Activated CD4-positive, alpha-beta T cell treated with anti-CD3 and anti-CD28 coated beads for 36 hours (primary cell): Measurements from ENCODE around the gene CD320. TPM values are rescaled to one million over a fixed set of nuclear protein-coding genes. Genes with fewer than 3 reads are reported as not detected.
"Not testable (repeated sequence)": the region's sequence is repeated elsewhere in the genome, so short reads cannot be mapped to it uniquely, and the experiment has no call there.

Experiments
- ATAC-seq: fragments of 200-7000 bp; cut with Tn5 transposase; one replicate; pipeline ENCODE4 v1.10.0; 2021; ENCODE audit warnings: mild to moderate bottlenecking, moderate library complexity
- CTCF ChIA-PET: fragments of 350-600 bp; sonication (Branson Sonifier 250); formaldehyde crosslinking; loops from one replicate; lab custom pipeline; 2021; ENCODE audit warnings: antibody characterized with exemption; lab: Charles Lee
- POLR2A ChIA-PET: fragments of 350-600 bp; sonication (Branson Sonifier 250); formaldehyde crosslinking; loops from one replicate; lab custom pipeline; 2021; ENCODE audit warnings: antibody characterized with exemption, inconsistent platforms; lab: Charles Lee
- DNase-seq: peaks from one replicate; pipeline ENCODE4 v3.0.0-alpha.2; 2020
- H3K27ac Mint-ChIP-seq: one replicate; pipeline ENCODE4 v1.8.0; 2021; ENCODE audit warnings: mixed read lengths
- H3K27me3 Mint-ChIP-seq: one replicate; pipeline ENCODE4 v1.8.0; 2021; ENCODE audit warnings: mixed read lengths
- H3K36me3 Mint-ChIP-seq: one replicate; pipeline ENCODE4 v1.8.0; 2021; ENCODE audit warnings: low read depth, mixed read lengths
- H3K4me1 Mint-ChIP-seq: one replicate; pipeline ENCODE4 v1.8.0; 2021; ENCODE audit warnings: mixed read lengths
- H3K4me3 Mint-ChIP-seq: one replicate; pipeline ENCODE4 v1.8.0; 2021; ENCODE audit warnings: mild to moderate bottlenecking, moderate library complexity, mixed read lengths
- H3K9me3 Mint-ChIP-seq: one replicate; pipeline ENCODE4 v1.8.0; 2021; ENCODE audit warnings: low read depth, mixed read lengths
- intact Hi-C, 2 experiments: fragments of 100-400 bp; cut with DNase I in 1 of 2; cut with micrococcal nuclease in 1 of 2; formaldehyde crosslinking; loops; one replicate each; pipeline versions ENCODE4 v1.14.2 to v1.15.1; 2022 to 2024; cut with DNase I, micrococcal nuclease
- total RNA-seq, 2 experiments: library from RNA; stranded (reverse); gene quantifications; one replicate each; pipeline ENCODE4 v1.2.3, GENCODE V29; 2021

Gene CD320
- total RNA-seq, 2 experiments from 2014 or later = 39.9 to 41.4 TPM

DNA sequence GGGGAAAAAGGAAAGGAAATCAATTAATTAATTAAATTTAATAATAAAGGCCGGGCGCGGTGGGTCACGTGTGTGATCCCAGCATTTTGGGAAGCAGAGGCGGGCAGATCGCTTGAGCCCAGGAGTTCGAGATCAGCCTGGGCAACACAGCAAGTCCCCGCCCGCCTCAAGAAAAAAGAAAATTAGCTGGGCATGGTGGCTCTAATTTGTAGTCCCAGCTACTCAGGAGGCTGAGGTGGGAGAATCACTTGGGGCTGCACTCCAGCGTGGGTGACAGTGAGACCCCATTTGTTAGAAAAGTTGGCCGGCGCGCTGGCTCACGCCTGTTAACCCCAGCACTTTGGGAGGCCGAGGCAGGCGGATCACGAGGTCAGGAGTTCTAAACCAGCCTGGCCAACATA, 733 bp upstream of the CD320 start:
- Mint-ChIP-seq H3K4me3 (peak overlapping the region; percentile 90), H3K27ac (peak overlapping the region; percentile 68), H3K4me1 (peaks cover 34% of the 10 kb centered on the region), H3K27me3 (no peaks in the 10 kb centered on the region), H3K9me3 (no peaks in the 10 kb centered on the region), H3K36me3 (peaks cover 36% of the 10 kb centered on the region)
- intact Hi-C loops = loop anchor here (1.0 to 5.0 kb wide), 3 partner anchors 12 to 81 kb away; partner anchors contain the start of genes NDUFA7 (in 2 of the 2), RAB11B (in 2 of the 2) and RPS28 (in 2 of the 2)
- DNase-seq (no peak), ATAC-seq (no peak)
- ChIA-PET POLR2A (no interaction called here), CTCF (interaction anchor here (0.7 to 1.2 kb wide), 2 partner anchors 34 to 42 kb away, joined by 3 read pairs; partner anchors contain the start of gene KANK3)

GRCh38 chr19:8307400-8307964, 676 bp downstream of the CD320 start:
- DNase-seq (peak; percentile 12), ATAC-seq (no peak)
- peak overlapping the region; percentile 90 for H3K4me3 Mint-ChIP-seq
- ChIA-PET CTCF (interaction anchor here (1.1 kb wide), 1 partner anchor 13 kb away, joined by 4 read pairs; no protein-coding TSS in a partner anchor), POLR2A (no interaction called here)
- H3K27ac Mint-ChIP-seq = peak overlapping the region; percentile 79
- no peaks in the 10 kb centered on the region for H3K27me3 Mint-ChIP-seq
- H3K9me3 Mint-ChIP-seq = no peaks in the 10 kb centered on the region
- peaks cover 34% of the 10 kb centered on the region for H3K4me1 Mint-ChIP-seq
- intact Hi-C loops = loop anchor here in 1 of 2 experiments (5.0 kb wide), 1 partner anchor 40 kb away; no protein-coding TSS in a partner anchor
- peaks cover 33% of the 10 kb centered on the region for H3K36me3 Mint-ChIP-seq

GRCh38 chr19:8306235-8307054, 1.7 kb downstream of the CD320 start:
- intact Hi-C loops = loop anchor here in 1 of 2 experiments (5.0 kb wide), 1 partner anchor 39 kb away; no protein-coding TSS in a partner anchor
- ATAC-seq = no peak
- no peaks in the 10 kb centered on the region for H3K9me3 Mint-ChIP-seq
- DNase-seq = peak; percentile 4
- peaks cover 32% of the 10 kb centered on the region for H3K36me3 Mint-ChIP-seq
- no peaks in the 10 kb centered on the region for H3K27me3 Mint-ChIP-seq
- H3K4me1 Mint-ChIP-seq = peaks cover 34% of the 10 kb centered on the region
- peak overlapping the region; percentile 90 for H3K4me3 Mint-ChIP-seq
- ChIA-PET POLR2A (no interaction called here), CTCF (no interaction called here)
- H3K27ac Mint-ChIP-seq = peak overlapping the region; percentile 33

GRCh38 chr19:8305798-8306197, 2.4 kb downstream of the CD320 start:
- DNase-seq (peak; percentile 2), ATAC-seq (no peak)
- no peaks in the 10 kb centered on the region for H3K9me3 Mint-ChIP-seq
- CTCF ChIA-PET = no interaction called here
- H3K4me1 Mint-ChIP-seq = peaks cover 34% of the 10 kb centered on the region
- POLR2A ChIA-PET = no interaction called here
- no peaks in the 10 kb centered on the region for H3K27me3 Mint-ChIP-seq
- H3K4me3 Mint-ChIP-seq = no peak overlapping the region
- peak overlapping the region; percentile 33 for H3K27ac Mint-ChIP-seq
- H3K36me3 Mint-ChIP-seq = peaks cover 30% of the 10 kb centered on the region
- intact Hi-C loops = loop anchor here (2.0 to 5.0 kb wide), 2 partner anchors 15 to 38 kb away; partner anchors contain the start of genes NDUFA7 (in 1 of the 2) and RPS28 (in 1 of the 2)

DNA sequence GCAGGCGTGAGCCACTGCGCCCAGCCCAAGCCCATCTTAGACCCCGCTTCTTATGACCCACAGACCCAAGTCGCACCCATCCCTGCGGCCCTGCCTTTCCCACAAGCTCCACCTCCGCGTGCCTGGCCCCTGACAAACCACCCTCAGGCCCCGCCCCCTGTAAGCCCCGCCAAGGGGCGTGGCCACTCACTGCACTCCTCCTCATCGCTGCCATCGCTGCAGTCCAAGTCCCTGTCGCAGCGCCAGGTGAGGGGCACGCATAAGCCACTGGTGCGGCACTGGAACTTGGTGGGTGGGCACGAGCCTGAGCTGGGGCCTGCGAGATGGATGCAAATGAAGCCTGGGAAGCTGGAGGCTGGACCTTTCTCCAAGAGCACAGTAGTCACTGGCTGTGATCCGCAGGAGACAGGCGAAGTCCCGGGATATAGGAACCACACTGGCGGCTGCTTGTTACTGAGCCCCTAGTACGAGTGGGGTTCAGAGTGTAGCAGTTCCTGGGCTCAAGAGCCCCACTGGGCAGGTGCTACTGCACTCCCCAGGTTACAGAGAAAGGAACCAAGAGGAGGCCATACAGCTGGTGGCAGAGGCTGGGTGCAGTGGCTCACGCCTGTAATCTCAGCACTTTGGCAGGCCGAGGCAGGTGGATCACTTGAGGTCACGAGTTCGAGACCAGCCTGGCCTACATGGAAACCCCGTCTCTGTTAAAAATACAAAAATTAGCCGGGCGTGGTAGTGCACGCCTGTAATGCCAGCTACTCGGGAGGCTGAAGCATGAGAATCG, 3.1 kb downstream of the CD320 start:
- intact Hi-C loops = loop anchor here (2.0 to 5.0 kb wide), 2 partner anchors 16 to 38 kb away; partner anchors contain the start of genes NDUFA7 (in 1 of the 2) and RPS28 (in 1 of the 2)
- Mint-ChIP-seq H3K27me3 (no peaks in the 10 kb centered on the region), H3K27ac (no peak overlapping the region), H3K36me3 (peaks cover 26% of the 10 kb centered on the region), H3K9me3 (no peaks in the 10 kb centered on the region), H3K4me1 (peaks cover 34% of the 10 kb centered on the region), H3K4me3 (no peak overlapping the region)
- POLR2A ChIA-PET = no interaction called here
- ATAC-seq (no peak), DNase-seq (peak; percentile 69)
- CTCF ChIA-PET = no interaction called here

DNA sequence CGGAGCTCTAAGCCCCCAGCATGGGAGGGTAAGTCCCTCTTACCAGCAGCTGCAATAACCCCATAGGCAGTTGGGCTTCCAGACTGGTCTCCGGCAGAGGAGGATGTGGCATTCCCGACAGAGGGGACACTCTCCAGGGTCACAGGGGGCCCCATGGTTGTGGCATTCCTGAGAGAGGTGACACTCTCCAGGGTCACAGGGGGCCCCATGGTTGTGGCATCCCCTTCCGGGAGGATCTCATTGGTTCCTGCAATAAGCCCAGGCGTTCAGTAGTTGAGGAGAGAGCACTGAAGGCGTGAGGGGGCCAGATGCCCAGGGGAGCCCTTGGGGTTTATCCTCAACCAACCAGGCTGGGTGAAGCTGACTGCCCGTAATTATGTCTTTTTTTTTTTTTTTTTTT, 5.4 kb downstream of the CD320 start:
- no peaks in the 10 kb centered on the region for H3K9me3 Mint-ChIP-seq
- DNase-seq (no peak), ATAC-seq (no peak)
- no peaks in the 10 kb centered on the region for H3K27me3 Mint-ChIP-seq
- H3K36me3 Mint-ChIP-seq = peaks cover 18% of the 10 kb centered on the region
- intact Hi-C loops = no loop called here
- ChIA-PET CTCF (interaction anchor here (0.6 kb wide), 1 partner anchor 644 kb away, joined by 3 read pairs; no protein-coding TSS in a partner anchor), POLR2A (no interaction called here)
- H3K27ac Mint-ChIP-seq = no peak overlapping the region
- no peak overlapping the region for H3K4me3 Mint-ChIP-seq
- H3K4me1 Mint-ChIP-seq = peaks cover 20% of the 10 kb centered on the region

DNA sequence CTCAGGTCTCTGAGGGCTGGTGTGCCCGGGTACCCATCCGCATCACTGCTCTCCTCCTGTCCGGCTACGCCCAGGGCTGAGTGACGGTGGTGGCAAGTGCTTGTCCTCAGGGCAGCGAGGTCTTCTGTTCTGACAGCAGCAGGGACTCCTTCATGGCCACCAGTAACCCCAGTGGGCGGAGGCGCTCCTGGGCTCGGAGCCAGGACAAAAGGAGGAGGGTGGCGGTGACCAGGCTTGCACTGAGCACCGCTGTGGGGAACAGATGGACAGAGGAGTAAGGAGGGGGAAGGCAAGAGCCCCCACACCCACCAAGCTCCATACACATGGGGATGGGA, 5.8 kb downstream of the CD320 start:
- H3K27ac Mint-ChIP-seq = no peak overlapping the region
- DNase-seq (no peak), ATAC-seq (no peak)
- no peaks in the 10 kb centered on the region for H3K9me3 Mint-ChIP-seq
- ChIA-PET POLR2A (no interaction called here), CTCF (no interaction called here)
- peaks cover 17% of the 10 kb centered on the region for H3K4me1 Mint-ChIP-seq
- no peaks in the 10 kb centered on the region for H3K27me3 Mint-ChIP-seq
- intact Hi-C loops = no loop called here
- no peak overlapping the region for H3K4me3 Mint-ChIP-seq
- H3K36me3 Mint-ChIP-seq = peaks cover 14% of the 10 kb centered on the region

- H3K36me3 Mint-ChIP-seq, H3K4me3 Mint-ChIP-seq, H3K9me3 Mint-ChIP-seq, DNase-seq, intact Hi-C loops, H3K4me1 Mint-ChIP-seq, H3K27ac Mint-ChIP-seq, ATAC-seq, CTCF ChIA-PET, POLR2A ChIA-PET, H3K27me3 Mint-ChIP-seq: not testable (repeated sequence)
These were observed 16.8 kb downstream of the CD320 start for GRCh38 chr19:8291337-8291736.

DNA sequence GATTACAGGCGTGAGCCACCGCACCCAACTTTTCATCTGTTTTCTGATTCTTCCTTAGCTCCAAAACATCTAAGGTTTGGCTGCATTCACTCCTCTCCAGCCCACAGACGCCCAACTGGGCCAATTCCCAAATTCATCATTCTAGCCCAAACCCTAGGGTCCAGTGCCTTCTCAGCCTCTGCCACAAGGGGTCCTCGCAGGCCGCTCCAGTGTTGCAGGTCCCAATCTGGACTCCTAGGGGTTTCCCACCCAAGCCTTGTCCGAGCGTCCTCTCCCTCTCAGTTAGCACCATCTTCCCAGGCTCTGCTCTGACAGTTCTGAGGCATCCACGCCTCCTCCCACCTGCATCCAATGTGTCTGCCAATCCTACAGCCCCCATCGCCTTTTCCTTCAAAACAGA, 31.6 kb downstream of the CD320 start:
- H3K27me3 Mint-ChIP-seq, POLR2A ChIA-PET, H3K4me1 Mint-ChIP-seq, intact Hi-C loops, H3K4me3 Mint-ChIP-seq, CTCF ChIA-PET, H3K27ac Mint-ChIP-seq, DNase-seq, H3K36me3 Mint-ChIP-seq, H3K9me3 Mint-ChIP-seq: not testable (repeated sequence)
- peak; percentile 51 for ATAC-seq

- ATAC-seq = no peak
- H3K36me3 Mint-ChIP-seq = no peaks in the 10 kb centered on the region
- intact Hi-C loops = loop anchor here (2.0 to 5.0 kb wide), 4 partner anchors 38 to 128 kb away; partner anchors contain the start of genes CD320 (in 1 of the 2), NDUFA7 (in 1 of the 2) and RPS28 (in 1 of the 2)
- ChIA-PET POLR2A (no interaction called here), CTCF (interaction anchor here (1.0 to 2.0 kb wide), 2 partner anchors 57 to 111 kb away, joined by 3 to 5 read pairs; no protein-coding TSS in a partner anchor)
- no peak for DNase-seq
- peak overlapping the region; percentile 97 for H3K27ac Mint-ChIP-seq
- H3K27me3 Mint-ChIP-seq = no peaks in the 10 kb centered on the region
- H3K4me3 Mint-ChIP-seq = peak overlapping the region; percentile 77
- H3K9me3 Mint-ChIP-seq = no peaks in the 10 kb centered on the region
- peaks cover 18% of the 10 kb centered on the region for H3K4me1 Mint-ChIP-seq
These were observed 38.4 kb downstream of the CD320 start for GRCh38 chr19:8269724-8270123.

DNA sequence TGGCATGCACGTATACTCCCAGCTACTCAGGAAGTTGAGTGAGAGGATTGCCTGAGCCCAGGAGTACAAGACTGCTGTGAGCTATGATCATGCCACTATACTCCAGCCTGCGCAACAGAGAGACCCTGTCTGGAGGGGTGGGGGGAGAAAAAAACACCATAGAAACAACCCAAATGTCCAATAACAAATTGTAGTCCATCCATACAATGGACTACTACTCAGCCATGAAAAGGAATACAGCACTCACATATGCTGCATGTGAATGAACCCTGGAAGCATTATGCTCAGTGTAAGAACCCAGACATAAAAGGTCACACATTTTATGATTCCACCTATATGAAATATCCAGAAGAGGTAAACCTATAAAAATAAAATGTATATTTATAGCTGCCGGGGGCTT, 42.3 kb downstream of the CD320 start:
- Mint-ChIP-seq H3K4me3 (no peak overlapping the region), H3K27ac (no peak overlapping the region), H3K36me3 (no peaks in the 10 kb centered on the region), H3K27me3 (no peaks in the 10 kb centered on the region), H3K4me1 (peaks cover 18% of the 10 kb centered on the region), H3K9me3 (no peaks in the 10 kb centered on the region)
- ChIA-PET POLR2A (no interaction called here), CTCF (interaction anchor here (0.9 kb wide), 2 partner anchors 43 to 348 kb away, joined by 3 read pairs; partner anchors contain the start of gene CD320)
- DNase-seq = no peak
- intact Hi-C loops = loop anchor here in 1 of 2 experiments (5.0 kb wide), 2 partner anchors 41 to 131 kb away; partner anchors contain the start of gene CD320
- ATAC-seq = no peak
